Measurements from ENCODE around the gene LYPD3.

- TF ChIP-seq CTCF (optimal IDR thresholded peaks at IDR 0.05 in 1 of 3, IDR thresholded peaks at IDR 0.05 in 1 of 3, conservative IDR thresholded peaks at IDR 0.05 in 1 of 3; ENCODE audit: extremely low read depth in 1 of 3, insufficient read depth in 2 of 3, low read length in 3 of 3): no peak
- no peak for TF ChIP-seq EZH2 (IDR thresholded peaks at IDR 0.05; ENCODE audit: low read length)
Measured at GRCh38 chr19:43489310-43489709, 23.9 kb upstream of the LYPD3 start.

Measured in keratinocyte (primary cell).